Middle frontal gyrus (tissue), 1 donor: ENCODE measurements around the gene TSPAN5.

ENCODE experiments used
- DNase-seq: peaks from one replicate; pipeline ENCODE4 v3.0.0-alpha.2; 2015; ENCODE audit warnings: low spot score; ENCODE audit errors: extremely low spot score

Gene TSPAN5

DNA sequence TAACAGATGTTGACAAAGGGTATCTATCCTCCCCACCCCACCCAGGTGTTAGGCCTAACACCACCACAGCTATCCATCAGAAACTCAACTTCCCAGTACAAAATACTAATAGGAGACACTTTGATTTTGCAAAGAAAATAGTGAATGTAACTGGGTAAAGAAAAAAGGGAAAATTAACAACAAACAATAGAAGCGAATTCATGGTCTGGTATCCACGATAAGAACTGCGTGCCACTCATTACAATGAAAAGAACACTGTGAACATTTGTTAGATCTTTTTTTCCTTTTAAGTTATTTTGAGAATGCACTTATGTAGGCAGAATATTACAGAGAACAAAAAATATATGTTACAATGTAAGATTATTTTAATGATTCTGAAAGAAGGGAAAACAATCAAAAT, 12.0 kb downstream of the TSPAN5 start:
- DNase-seq: no peak

DNA sequence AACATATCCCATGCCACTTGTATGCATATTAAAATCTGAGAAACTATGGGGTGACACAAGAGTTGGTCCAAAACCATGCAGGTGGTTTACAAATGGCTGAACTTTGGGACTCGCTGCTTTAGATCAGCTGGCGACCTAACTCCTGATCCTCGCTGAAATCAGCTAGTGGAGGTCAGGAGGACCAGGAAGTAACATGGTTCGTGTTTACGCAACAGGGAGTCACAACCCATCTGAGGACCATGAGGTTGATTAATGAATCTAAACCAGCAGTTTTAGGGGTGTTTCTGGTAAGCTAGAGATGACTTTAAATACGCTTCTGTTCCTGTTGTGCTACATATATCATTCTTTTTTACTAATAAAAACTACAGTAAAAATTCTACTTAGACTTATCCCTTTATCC, 12.9 kb downstream of the TSPAN5 start:
- no peak for DNase-seq

DNA sequence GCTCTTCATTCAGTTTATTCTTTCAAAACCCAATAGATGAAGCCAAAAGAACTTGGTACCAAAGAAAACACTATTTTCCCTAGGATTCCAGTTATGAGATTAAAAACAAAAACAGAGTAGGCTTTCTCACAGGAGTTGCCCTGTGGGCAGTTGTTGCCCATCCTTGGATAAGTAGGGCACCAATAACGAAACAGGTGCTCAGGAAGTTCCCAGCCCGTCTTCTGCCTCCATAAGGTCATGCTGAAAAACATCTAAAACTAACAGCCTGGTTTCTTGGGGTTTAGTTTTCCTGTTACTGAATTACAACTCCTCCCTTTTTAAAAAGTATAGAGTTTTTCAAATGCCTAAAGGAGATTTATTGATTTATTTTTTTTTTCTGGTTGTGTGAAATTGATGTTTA, 14.7 kb downstream of the TSPAN5 start:
- DNase-seq: no peak

DNA sequence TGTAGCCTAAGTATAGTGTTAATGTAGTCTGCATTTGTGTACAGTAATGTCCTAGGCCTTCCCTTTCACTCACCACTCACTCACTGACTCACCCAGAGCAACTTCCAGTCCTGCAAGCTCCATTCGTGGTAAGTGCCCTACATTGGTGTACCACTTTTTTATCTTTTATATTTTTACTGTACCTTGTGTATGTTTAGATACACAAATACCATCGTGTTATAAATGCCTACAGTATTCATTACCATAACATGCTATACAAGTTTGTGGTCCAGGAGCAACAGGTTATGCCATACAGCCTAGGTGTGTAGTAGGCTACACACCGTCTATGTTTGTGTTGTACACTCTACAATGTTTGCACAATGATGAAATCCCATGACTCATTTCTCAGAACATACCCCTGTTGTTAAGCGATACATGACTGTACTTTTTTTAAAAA, 15.4 kb downstream of the TSPAN5 start:
- no peak for DNase-seq

DNA sequence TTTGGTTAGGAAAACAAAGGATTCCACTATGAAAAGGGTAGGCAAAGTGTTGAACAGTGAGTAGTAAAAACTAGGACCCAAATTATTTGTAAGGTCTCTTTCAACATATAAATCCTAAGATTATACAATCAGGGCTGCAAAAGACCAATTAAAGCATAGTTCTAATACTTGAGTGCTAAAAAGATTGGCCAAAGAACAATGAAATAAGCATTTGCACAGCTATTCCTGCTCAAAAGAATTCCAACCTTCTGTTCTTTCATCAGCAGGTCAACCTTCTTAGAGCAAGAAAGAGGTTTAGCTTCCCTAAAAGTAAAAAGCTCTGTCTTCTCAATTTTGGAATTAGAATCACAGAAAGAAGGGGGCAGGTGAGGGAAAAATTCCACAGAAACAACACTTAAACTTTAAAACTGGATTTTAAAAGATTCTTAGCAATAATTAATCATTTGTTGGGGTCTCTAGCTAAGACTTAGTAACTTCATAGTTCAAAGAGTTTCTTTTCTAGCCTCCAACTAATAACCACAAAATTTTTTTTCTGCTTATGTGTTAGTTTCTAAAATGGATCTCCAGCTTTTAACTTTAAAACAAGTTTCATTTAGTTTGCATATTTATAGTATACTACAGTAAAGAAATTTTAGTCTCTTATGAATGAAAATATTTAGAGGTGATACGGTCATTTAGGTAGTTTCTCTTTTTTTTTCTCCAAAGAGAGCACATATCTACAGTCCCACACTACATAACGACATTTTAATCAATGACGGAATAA, 16.3 kb downstream of the TSPAN5 start:
- no peak for DNase-seq

DNA sequence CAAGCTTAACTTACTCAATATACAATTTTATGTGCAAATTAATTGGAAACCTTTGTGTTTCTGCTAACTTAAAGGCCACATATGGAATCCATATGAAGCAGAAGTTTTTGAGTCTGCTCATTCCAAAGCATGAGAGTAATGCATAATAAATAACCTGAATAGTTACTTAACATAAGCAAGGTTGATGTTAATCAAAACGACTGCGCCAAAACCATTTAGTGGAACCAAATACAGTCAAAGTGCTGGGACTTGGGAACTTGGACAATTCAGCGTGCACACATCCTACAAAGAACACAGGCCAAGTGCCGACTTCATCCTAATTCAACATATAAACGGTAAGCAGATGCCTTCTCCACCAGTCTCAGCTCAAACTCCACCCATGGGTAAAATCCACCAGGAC, 17.0 kb downstream of the TSPAN5 start:
- DNase-seq: no peak

DNA sequence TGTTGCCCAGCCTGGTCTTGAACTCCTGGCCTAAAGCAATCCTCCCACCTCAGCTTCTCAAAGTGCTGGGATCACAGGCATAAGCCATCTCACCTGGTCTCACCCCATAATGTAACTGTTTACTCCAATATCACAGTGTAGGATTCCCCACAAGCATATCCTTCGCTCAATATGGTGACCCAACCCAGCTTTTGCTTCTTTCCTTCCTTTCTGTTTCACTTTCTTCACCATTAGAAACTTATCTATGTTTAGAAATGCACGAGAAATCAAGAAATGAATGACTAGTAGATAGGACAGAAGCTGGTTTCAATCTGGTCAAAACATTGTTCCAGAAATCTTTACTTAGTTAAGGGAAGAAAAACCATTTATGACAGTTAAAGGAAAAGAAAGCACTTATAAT, 18.9 kb downstream of the TSPAN5 start:
- no peak for DNase-seq

DNA sequence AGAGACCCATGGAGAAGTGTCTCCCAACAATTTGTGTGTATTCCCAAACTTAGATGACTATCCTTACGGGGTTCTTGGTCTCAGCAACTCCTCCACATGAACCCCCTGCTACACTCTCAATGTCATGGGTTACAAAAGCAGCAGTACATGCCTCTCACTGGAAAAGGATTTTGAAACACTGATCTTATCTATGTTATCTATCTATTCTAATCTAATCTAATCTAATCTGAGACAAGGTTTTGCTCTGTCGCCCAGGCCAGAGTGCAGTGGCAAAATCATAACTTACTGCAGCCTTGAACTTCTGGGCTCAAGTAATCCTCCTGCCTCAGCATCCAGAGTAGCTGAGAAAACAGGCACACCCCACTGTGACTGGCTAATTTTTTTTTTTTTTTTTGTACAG, 19.3 kb downstream of the TSPAN5 start:
- no peak for DNase-seq

DNA sequence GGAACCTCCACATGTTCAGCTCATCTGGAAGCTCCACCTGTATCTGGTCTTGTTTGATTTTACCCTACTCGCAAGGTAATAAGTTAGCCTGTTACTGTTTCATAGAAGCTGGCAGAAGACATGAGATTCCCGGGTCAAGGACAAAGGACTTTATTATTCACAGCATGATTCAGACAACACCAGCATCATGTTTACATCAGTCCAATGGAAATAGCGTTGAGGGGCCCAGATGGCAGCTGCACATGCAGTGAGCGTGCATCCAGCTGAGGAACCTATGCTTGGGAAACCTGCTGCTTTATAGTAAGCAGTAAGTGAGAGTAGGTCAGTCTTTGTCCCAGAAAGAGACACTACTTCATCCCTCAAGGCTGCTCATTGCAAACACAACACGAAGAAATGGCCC, 19.8 kb downstream of the TSPAN5 start:
- no peak for DNase-seq

DNA sequence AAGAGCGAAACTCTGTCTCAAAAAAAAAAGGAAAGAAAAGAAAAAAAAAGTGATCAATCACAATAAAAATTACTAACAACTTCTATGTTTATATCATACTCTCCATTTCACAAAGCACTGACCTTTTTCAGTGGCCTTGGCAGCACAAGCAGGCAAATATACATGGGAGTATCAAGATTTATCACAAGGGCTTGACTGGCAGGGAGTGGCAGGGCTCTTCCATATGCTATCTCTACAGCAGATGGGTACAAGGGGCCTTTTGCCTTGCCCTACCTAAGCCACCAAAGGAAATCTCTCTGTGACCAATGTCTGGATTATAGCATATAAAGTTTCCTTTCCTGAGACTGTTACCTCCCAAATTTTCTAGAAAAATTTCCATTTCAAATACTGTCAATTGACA, 24.4 kb downstream of the TSPAN5 start:
- DNase-seq: no peak

DNA sequence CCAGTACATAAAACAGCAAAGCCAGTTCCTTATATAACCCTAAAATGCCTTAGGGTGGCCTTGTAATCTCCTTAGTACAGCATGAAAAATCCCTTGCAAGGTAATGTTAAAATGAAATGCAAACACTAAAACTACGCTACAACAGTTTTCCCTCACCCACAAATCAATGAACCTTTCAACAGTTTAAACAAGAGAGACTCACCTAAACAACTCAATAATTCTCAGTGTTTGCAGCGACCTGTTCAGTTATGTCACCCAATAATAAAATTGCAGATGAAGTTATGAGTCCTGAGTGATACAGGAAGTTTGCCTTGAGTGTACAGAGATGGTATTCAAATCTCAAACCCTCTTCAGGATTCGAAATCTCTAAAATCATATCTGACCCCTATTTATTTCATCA, 25.3 kb downstream of the TSPAN5 start:
- DNase-seq: no peak

DNA sequence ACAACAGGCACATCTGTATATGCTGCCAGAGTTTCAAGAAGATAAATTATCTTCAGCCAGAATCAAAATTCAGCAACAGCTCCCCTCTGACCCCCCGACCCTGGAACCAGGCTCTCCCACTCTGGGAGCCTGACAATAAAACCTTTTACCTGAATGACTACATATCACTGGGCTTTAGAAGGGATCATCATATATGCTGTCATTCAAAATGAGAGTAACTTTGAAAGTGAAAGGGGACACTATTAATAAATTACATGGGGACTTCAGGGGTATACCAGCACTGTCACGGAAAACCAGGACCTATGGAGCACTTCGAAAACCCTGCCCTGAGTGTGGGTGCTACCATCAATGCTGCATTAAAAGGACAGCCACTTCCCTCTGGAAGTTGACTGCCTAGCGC, 26.2 kb downstream of the TSPAN5 start:
- no peak for DNase-seq

DNA sequence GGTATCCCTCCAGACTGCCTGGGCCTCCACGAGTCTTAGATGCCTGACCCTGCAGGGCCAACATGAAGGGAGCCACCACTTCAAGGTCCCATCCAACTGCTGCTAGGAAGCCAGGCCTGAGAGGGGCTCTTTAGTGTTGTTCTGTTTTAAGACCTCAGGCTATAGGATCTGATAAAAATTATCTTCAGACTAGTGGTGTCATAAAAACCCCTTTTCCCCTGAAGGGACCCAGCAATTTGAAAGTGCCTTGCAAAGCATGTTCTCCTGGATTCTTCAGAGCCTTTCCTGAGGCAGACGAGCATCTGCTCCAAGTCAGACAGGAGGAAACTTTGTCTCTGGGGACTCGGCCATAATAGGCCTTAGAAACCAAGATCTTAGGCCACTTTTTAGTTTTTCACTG, 26.9 kb downstream of the TSPAN5 start:
- no peak for DNase-seq

DNA sequence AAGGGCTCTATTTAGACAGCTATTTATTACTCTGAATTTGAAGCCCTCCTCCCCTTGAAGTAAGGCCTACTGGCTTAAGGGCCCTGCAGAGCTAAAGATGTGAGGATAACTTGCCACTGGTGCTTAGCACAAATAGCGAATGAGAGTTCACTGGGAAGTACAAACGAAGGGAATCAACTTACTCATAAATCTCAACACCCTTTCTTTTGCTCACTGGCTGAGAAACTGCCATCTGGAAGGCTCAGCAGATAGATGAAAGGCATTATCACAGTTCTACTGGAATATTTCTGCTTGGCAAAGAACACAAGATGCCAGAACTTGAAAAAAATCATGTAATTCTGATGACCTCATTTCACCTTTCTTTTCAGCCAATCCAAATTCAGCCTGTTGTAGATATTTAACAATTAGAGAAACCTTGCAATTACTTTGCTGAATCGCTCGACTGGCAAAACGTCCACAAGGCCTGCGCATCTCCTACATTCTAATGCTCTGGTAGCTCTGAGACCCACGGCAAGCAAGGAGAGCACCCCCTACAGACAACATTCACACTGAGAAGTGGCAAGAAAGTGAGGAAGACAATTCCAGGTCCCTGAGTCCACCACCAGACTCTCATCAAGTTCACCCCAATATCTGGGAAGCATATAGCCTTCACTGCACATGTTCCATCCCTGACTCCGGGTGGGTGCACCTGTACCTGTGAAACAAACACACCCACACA, 27.5 kb downstream of the TSPAN5 start:
- DNase-seq: no peak

DNA sequence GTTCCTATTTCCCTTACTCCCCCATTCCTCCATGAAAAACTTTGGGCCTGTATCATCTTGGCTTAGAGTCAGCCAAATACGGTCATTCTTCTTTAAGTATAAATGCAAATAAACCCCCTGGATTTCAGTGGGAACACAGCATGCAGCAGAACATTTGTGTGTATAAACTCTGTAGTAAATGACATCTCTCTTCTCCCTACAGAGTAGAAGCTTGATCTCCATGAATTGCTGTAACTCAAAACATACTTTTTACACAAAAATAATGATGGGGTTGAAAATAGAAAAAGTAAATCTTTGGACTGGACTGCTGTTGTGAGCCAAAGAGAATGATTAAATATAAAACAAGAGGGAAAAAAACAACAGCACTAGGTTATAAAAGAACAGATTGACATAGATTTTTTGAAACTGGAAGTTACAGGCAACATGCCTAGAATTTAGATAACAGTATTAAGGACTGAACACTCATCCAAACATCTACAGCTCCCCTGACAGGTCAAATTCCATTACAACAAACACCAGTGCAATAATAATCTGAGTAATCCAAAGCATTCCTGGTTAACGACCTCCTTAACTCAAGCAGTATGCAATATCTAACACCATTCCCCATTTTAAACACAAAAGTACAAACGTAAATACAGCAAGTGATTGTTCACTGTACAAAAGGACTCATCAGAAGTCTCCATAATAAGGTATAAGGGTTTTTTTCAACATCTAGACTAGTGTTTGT, 30.7 kb downstream of the TSPAN5 start:
- DNase-seq: no peak

DNA sequence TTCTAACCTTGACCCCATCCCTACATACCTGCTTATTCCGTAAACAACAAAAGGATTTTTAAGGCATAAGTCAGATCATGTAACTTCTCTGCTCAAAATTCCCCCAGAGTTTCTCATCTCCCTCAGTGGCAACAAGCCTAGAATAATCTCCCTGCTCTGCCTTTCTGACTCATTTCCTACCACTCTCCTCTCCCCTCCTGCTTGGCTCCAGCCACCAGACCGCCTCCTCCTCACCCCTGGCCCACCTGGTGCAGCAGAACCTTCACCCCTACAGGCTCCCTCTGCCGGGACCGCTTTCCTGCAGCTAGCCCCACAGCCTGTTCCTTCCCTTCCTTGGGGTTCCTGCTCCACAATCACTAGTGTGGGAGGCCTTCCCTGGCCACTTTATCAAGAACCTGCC, 32.1 kb downstream of the TSPAN5 start:
- no peak for DNase-seq

DNA sequence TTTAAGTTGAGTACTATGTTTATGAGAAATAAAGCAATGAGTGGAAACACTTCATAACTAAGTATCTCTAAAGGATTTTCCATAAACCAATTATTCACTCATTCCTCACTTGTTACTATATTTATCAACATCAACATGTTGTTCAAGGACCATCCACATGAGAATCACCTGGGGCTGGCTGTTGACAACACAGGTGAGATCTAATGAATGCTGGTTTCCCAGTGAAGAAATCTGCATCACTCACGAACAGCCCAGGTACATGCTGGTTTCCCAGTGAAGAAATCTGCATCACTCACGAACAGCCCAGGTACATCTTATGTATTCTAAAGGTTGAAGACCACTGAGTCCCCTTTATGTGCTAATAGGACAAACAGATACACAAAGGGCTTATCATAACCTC, 32.5 kb downstream of the TSPAN5 start:
- no peak for DNase-seq

DNA sequence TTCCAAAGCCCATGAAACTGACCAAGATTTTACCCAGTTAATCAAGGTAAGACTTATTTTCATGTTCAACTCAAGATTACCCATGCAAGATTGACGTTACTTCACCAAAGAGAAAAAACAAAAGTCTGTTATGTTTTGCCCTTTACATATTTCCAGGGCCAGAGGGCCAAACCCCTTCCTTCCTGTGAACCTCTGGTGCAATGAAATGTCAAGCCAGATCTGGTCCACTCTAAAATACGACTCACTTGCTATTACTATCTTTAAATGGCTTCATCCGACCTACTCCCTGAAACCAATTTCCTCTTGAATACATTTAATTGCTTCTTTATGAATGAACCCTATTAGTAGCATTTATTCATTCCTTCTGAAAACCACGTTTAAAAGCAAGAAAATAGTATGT, 33.0 kb downstream of the TSPAN5 start:
- no peak for DNase-seq

DNA sequence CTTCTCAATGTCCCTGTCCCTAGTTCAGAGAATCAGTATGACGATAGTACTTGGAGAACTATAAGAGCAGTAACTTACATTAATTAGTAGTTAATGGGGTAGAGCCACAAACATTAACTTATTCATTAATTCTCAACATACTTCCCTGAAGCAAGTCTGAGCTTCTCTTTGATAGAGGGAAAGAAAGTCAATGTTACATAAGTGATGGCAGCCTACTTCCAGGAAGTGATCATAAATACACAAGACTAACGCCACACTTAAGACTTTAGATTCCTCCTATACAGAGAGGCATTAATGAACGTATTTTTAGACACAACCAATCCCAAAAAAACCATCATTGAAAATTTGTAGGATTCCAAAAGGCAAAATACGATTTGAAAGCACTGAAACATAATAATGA, 33.8 kb downstream of the TSPAN5 start:
- DNase-seq: no peak

DNA sequence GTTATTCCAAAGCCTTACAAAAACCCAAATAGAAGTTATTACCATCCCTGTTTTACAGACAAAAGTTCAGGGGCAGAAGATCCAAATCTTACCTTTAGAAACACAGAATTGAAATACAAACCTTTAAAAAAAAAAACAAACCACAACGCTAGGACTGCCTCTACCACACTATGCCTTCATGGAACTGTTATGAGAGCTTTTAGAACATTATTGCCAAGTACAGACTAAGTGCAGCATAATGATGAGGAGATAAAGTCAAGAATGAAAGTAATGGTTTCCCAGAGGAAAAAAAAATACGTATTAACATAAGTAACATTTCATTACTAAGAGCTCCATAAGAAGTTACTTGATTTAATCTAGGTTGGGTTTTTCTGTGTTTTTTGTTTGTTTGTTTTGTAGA, 34.3 kb downstream of the TSPAN5 start:
- DNase-seq: no peak

DNA sequence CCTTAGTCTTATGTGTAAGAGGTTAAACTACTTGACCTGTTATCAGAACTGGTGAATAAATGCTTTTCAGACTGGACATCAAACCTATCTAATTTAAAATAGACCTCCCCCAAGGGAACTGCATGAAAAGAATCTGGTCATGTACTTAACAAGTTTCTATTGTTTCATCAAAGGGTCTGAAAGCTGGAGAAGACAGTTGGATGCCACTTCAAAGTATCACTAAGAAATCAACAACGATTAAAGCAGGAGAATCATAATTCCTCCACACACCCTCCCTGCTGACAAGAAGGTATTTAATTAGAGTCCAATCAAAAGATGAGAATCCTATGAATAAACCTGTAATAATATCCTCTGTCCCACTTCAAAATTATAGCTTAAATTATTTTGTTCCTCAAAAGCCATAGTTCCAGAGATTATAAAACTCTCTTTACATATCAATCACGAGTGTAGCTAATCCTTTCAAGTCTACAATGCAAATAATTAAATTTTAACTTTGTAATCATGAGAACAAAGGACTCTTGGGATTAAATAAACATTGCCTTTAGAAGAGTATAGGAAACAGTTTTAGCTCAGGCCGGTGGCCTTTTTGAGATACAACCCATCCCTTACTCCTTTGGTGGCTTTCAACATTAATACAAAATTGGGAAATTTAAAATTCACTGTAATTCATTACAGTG, 35.1 kb downstream of the TSPAN5 start:
- no peak for DNase-seq
